ENCODE results near the gene MED22.
A peak's percentile ranks its signal among the peaks of the same experiment; 100 is the strongest.

The MED22 gene

GRCh38 chr9:133341369-133342068, 6.4 kb downstream of the MED22 start:
- Histone ChIP-seq H3K4me2 (ENCODE audit: low read depth, low read length, poor library complexity, severe bottlenecking) (no peak overlapping the region), H3K9me2 (replicated peaks; ENCODE audit: low read depth, low read length) (no peaks in the 10 kb centered on the region), H4K20me1 (ENCODE audit: insufficient read depth, low read length, poor library complexity, severe bottlenecking) (peaks cover 9% of the 10 kb centered on the region), H2AFZ (ENCODE audit: low read length) (no peak overlapping the region), H3K4me1 (ENCODE audit: insufficient read depth, low read length, poor library complexity, severe bottlenecking) (peaks cover 18% of the 10 kb centered on the region), H3K9me3 (ENCODE audit: insufficient read depth, low read depth, low read length) (no peaks in the 10 kb centered on the region), H3K9ac (ENCODE audit: low read depth, low read length, poor library complexity, severe bottlenecking) (no peak overlapping the region), H3K27me3 (ENCODE audit: insufficient read depth, low read length, poor library complexity, severe bottlenecking) (no peaks in the 10 kb centered on the region), H3K79me2 (ENCODE audit: insufficient read depth, low read length) (peaks cover 17% of the 10 kb centered on the region), H3K36me3 (ENCODE audit: insufficient read depth, low read length) (peaks cover 24% of the 10 kb centered on the region; the same call in 1 of the 2 replicates), H3F3A (ENCODE audit: low read depth) (no peaks in the 10 kb centered on the region), H3K4me3 (ENCODE audit: low read length, poor library complexity, severe bottlenecking) (no peak overlapping the region)
- TF ChIP-seq EZH2phosphoT487 (IDR thresholded peaks at IDR 0.05; ENCODE audit: borderline replicate concordance) (no peak), CTCF (conservative IDR thresholded peaks at IDR 0.05; ENCODE audit: low read length) (no peak)

- TF ChIP-seq CTCF (conservative IDR thresholded peaks at IDR 0.05; ENCODE audit: low read length), result no peak
- H3K9me2 ChIP-seq (replicated peaks; ENCODE audit: low read depth, low read length), result no peaks in the 10 kb centered on the region
- peaks cover 11% of the 10 kb centered on the region for H3K79me2 ChIP-seq (ENCODE audit: insufficient read depth, low read length)
- peaks cover 4% of the 10 kb centered on the region for H4K20me1 ChIP-seq (ENCODE audit: insufficient read depth, low read length, poor library complexity, severe bottlenecking)
- no peak overlapping the region for H3K4me3 ChIP-seq (ENCODE audit: low read length, poor library complexity, severe bottlenecking)
- H2AFZ ChIP-seq (ENCODE audit: low read length), result no peak overlapping the region
- H3K4me1 ChIP-seq (ENCODE audit: insufficient read depth, low read length, poor library complexity, severe bottlenecking), result peaks cover 15% of the 10 kb centered on the region
- H3F3A ChIP-seq (ENCODE audit: low read depth), result no peaks in the 10 kb centered on the region
- peak overlapping the region; percentile 11 for H3K4me2 ChIP-seq (ENCODE audit: low read depth, low read length, poor library complexity, severe bottlenecking)
- peaks cover 24% of the 10 kb centered on the region; the same call in 1 of the 2 replicates for H3K36me3 ChIP-seq (ENCODE audit: insufficient read depth, low read length)
- H3K27me3 ChIP-seq (ENCODE audit: insufficient read depth, low read length, poor library complexity, severe bottlenecking), result no peaks in the 10 kb centered on the region
- H3K9ac ChIP-seq (ENCODE audit: low read depth, low read length, poor library complexity, severe bottlenecking), result peak overlapping the region; percentile 31
- no peaks in the 10 kb centered on the region for H3K9me3 ChIP-seq (ENCODE audit: insufficient read depth, low read depth, low read length)
Observed at GRCh38 chr9:133340916-133341315, 7.0 kb downstream of the MED22 start.

- Histone ChIP-seq H3K27me3 (ENCODE audit: insufficient read depth, low read length, poor library complexity, severe bottlenecking) (no peaks in the 10 kb centered on the region), H3K4me2 (ENCODE audit: low read depth, low read length, poor library complexity, severe bottlenecking) (peak overlapping the region; percentile 11), H3K9me2 (replicated peaks; ENCODE audit: low read depth, low read length) (no peaks in the 10 kb centered on the region), H3F3A (ENCODE audit: low read depth) (no peaks in the 10 kb centered on the region), H3K9ac (ENCODE audit: low read depth, low read length, poor library complexity, severe bottlenecking) (peak overlapping the region; percentile 31), H3K4me1 (ENCODE audit: insufficient read depth, low read length, poor library complexity, severe bottlenecking) (peaks cover 10% of the 10 kb centered on the region), H3K79me2 (ENCODE audit: insufficient read depth, low read length) (peaks cover 11% of the 10 kb centered on the region), H3K9me3 (ENCODE audit: insufficient read depth, low read depth, low read length) (no peaks in the 10 kb centered on the region), H3K36me3 (ENCODE audit: insufficient read depth, low read length) (peaks cover 24% of the 10 kb centered on the region; the same call in 1 of the 2 replicates), H2AFZ (ENCODE audit: low read length) (no peak overlapping the region), H3K4me3 (ENCODE audit: low read length, poor library complexity, severe bottlenecking) (no peak overlapping the region), H4K20me1 (ENCODE audit: insufficient read depth, low read length, poor library complexity, severe bottlenecking) (peaks cover 3% of the 10 kb centered on the region)
- TF ChIP-seq EZH2phosphoT487 (IDR thresholded peaks at IDR 0.05; ENCODE audit: borderline replicate concordance), result no peak
- no peak for TF ChIP-seq CTCF (conservative IDR thresholded peaks at IDR 0.05; ENCODE audit: low read length)
Observed at GRCh38 chr9:133340256-133340655, 7.7 kb downstream of the MED22 start.

Data from Loucy (cell line).